ENCODE data around the gene SOAT2. TPM values are rescaled to one million over a fixed set of nuclear protein-coding genes. Genes with fewer than 3 reads are reported as not detected.

SOAT2 gene
- total RNA-seq, 3 donors from 2014 or later: 0.41 TPM; not detected in 2

DNA sequence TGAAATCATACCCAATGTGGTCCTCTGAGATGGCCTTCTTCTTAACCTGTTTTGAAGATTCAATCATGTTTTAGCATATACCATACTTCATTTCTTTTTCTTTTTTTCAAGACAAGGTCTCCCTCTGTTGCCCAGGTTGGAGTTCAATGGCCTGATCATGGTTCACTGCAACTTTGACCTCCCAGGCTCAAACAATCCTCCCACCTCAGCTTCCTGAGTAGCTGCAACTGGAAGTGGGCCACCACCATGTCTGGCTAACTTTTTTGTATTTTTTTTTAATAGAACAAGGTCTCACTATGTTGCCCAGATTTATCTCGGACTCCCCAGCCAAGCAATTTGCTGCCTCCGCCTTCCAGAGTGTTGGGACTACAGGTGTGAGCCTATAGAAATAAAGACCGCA is 30.4 kb downstream of the SOAT2 start:
- TF ChIP-seq, protein P1, sequence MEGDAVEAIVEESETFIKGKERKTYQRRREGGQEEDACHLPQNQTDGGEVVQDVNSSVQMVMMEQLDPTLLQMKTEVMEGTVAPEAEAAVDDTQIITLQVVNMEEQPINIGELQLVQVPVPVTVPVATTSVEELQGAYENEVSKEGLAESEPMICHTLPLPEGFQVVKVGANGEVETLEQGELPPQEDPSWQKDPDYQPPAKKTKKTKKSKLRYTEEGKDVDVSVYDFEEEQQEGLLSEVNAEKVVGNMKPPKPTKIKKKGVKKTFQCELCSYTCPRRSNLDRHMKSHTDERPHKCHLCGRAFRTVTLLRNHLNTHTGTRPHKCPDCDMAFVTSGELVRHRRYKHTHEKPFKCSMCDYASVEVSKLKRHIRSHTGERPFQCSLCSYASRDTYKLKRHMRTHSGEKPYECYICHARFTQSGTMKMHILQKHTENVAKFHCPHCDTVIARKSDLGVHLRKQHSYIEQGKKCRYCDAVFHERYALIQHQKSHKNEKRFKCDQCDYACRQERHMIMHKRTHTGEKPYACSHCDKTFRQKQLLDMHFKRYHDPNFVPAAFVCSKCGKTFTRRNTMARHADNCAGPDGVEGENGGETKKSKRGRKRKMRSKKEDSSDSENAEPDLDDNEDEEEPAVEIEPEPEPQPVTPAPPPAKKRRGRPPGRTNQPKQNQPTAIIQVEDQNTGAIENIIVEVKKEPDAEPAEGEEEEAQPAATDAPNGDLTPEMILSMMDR (IDR thresholded peaks at IDR 0.05): no peak
- DNase-seq: no peak
- intact Hi-C loops (cut with DNase I, micrococcal nuclease): no loop called here
- no peak for ATAC-seq
- Histone ChIP-seq H3K4me3 (no peak overlapping the region), H3K9me3 (peaks cover 4% of the 10 kb centered on the region), H3K36me3 (ENCODE audit: low read depth) (no peaks in the 10 kb centered on the region), H3K4me1 (ENCODE audit: low read depth) (no peaks in the 10 kb centered on the region)

DNA sequence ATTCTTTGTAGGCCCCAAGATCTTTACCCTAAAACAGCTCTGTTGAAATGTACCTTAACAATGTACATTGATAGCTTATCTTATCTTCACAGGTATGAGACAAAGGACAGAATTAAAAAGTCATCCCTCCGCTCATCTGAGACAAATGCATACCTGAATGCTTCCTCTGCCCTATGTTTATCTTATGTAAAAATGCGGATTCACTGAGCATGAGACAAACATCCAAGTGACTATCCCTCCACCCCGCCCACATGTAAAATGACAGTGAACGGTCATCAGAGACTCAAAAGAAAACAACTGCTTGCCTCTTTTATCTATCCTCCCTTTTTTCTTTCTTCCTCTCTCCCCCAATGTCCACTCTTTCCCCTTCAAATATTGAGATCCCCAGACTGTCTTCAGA is 40.1 kb downstream of the SOAT2 start:
- no peak for ATAC-seq
- DNase-seq: no peak
- TF ChIP-seq, protein P1 (IDR thresholded peaks at IDR 0.05): no peak
- intact Hi-C loops (cut with DNase I, micrococcal nuclease): no loop called here
- Histone ChIP-seq H3K9me3 (no peaks in the 10 kb centered on the region), H3K36me3 (ENCODE audit: low read depth) (no peaks in the 10 kb centered on the region), H3K4me1 (ENCODE audit: low read depth) (no peaks in the 10 kb centered on the region), H3K4me3 (no peak overlapping the region)

DNA sequence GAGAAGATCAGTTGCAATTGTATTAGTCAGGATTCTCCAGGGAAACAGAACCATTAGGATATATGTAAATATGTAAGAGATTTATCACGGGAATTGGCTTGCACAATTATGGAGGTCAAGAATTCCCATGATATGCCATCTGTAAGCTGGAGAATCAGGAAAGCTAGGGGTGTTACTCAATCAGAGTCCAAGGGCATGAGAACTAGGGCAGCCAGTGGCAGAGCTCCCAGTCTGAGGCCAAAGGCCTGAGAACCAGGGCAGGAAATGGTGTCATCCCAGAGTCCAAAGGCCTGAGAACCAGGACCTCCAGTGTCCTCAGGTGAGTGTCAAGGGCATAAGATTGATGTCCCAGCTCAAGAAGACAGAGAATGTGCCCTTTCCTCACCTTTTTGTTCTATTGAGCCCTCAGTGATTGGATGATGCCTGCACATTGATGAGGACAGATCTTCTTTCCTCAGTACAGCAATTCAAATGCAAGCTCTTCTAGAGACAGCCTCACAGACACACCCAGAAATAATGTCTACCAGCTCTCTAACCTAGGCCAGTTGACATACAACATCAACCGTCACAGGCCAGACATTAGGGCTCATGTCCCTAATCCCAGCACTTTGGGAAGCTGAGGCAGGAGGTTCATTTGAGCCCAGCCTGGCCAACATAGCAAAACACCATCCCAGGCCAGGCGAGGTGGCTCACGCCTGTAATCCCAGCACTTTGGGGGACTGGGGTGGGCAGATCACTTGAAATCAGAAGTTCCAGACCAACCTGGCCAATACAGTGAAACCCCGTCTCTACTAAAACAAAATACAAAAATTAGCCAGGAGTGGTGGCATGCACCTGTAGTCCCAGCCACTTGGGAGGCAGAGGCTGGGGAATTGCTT is 42.3 kb downstream of the SOAT2 start:
- ATAC-seq: no peak
- DNase-seq: no peak
- Histone ChIP-seq H3K9me3 (no peaks in the 10 kb centered on the region), H3K4me1 (ENCODE audit: low read depth) (no peaks in the 10 kb centered on the region), H3K4me3 (no peak overlapping the region), H3K36me3 (ENCODE audit: low read depth) (no peaks in the 10 kb centered on the region)
- TF ChIP-seq, protein P1 (IDR thresholded peaks at IDR 0.05): no peak
- intact Hi-C loops (cut with DNase I, micrococcal nuclease): no loop called here

DNA sequence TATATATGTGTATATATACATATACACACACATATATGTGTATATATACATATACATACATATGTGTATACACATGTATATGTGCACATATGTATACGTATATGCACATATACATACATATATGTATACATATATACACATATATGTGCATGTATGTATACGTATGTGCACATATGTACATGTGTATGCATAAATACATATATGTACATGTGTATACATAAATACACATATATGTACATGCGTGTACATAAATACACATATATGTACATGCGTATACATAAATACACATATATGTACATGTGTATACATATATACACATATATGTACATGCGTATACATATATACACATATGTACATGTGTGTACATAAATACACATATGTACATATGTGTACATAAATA is 43.9 kb downstream of the SOAT2 start:
- Histone ChIP-seq H3K4me3 (no peak overlapping the region), H3K9me3 (no peaks in the 10 kb centered on the region), H3K4me1 (ENCODE audit: low read depth) (no peaks in the 10 kb centered on the region), H3K36me3 (ENCODE audit: low read depth) (no peaks in the 10 kb centered on the region)
- DNase-seq: no peak
- TF ChIP-seq, protein P1 (IDR thresholded peaks at IDR 0.05): no peak
- no peak for ATAC-seq
- intact Hi-C loops (cut with DNase I, micrococcal nuclease): no loop called here

DNA sequence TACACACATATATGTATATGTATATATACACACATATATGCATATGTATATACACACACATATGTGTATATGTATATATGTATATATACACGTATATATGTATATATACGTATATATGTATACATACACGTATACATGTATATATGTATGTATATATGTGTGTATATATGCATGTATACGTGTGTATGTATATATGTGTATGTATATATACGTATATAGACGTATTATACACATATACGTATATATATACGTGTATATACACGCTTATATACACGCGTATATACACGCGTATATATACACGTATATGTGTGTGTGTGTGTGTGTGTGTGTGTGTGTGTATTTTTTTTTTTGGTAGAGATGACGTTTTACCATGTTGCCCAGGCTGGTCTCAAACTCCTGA is 44.4 kb downstream of the SOAT2 start:
- TF ChIP-seq, protein P1 (IDR thresholded peaks at IDR 0.05): no peak
- intact Hi-C loops (cut with DNase I, micrococcal nuclease): no loop called here
- no peaks in the 10 kb centered on the region for H3K9me3 ChIP-seq
- ATAC-seq (no peak), DNase-seq (no peak)
- no peak overlapping the region for H3K4me3 ChIP-seq
- H3K4me1 ChIP-seq (ENCODE audit: low read depth): no peaks in the 10 kb centered on the region
- no peaks in the 10 kb centered on the region for H3K36me3 ChIP-seq (ENCODE audit: low read depth)

Data from mucosa of descending colon (tissue), 3 donors.